ACHN (cell line): Measurements from ENCODE around the gene ARHGAP15.

Experiments
- DNase-seq: peaks from one replicate; pipeline ENCODE4 v3.0.0-alpha.2; 2015
- in situ Hi-C: cut with HindIII; loops from 2 replicates; pipeline ENCODE4 v1.10.0; 2017; ENCODE audit warnings: low sequenced_read_pairs, low pct_ligation_motif_present, low pct_unique_long_range_greater_than_20kb

Gene ARHGAP15

DNA sequence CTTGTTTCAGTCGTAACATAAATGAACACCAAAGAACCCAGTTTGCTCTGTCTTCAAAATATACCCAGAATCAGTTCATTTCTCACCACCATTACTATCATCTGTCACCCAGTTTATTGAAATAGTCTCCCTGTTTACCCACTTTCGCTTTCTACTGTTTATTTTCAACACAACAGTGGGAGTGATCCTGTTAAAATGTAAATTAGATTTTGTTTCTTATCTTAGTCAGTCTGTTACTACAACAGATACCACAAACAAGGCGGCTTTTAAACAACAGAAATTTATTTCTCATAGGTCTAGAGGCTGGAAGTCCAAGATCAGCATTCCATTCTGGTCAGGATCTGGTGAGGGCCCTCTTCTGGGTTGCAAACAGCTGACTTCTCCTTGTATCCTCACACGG, 74.8 kb downstream of the ARHGAP15 start:
- no peak for DNase-seq
- in situ Hi-C loops, result no loop called here

GRCh38 chr2:143205106-143205764, 76.0 kb downstream of the ARHGAP15 start:
- in situ Hi-C loops, result no loop called here
- peak; percentile 27 for DNase-seq

GRCh38 chr2:143209570-143210445, 80.6 kb downstream of the ARHGAP15 start:
- in situ Hi-C loops, result no loop called here
- DNase-seq, result no peak

GRCh38 chr2:143210446-143210819, 81.2 kb downstream of the ARHGAP15 start:
- no peak for DNase-seq
- in situ Hi-C loops, result no loop called here

DNA sequence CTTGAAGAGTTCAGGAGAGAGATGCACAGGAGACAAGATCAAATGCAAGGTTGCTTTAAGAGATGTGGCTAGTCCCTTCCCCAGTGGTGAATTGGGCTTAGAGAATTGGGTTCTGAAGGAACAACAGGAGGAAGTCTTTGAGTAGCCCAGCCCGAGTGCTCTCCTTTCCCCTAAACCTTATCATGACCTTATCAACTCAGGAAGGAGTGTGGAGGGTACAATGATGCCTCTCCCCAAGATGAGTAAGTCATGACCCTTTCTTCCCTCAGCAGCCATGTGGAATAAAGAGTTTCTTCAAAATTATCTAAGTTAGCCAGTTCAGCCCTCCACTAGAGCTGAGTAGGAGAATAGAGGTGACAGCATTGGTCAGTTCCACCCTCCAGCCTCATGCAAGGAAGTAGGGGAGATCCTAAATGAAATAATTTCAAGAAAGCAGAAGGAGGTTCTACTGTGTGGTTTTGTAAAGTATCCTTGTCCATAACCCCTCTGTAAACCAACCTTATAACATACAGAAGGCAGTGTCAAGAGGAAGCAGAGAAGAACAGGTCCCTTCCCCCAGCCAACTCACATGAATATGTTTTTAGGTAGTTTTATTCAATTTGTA, 88.4 kb downstream of the ARHGAP15 start:
- in situ Hi-C loops, result no loop called here
- no peak for DNase-seq

DNA sequence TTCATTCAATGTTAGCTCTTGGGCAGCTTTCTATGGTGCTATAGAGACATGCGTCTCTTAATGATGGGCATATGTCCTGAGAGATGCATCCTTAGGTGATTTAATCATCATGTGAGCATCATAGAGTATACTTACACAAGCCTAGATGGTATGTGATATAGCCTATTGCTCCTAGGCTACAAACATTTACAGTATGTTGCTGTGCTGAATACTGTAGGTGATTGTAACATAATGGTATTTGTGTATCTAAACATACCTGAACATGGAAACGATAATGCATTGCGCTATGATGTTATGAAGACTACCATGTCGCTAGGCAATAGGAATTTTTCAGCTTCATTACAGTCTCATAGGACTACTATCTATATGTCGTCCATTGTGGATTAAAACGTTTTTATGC, 89.4 kb downstream of the ARHGAP15 start:
- in situ Hi-C loops, result no loop called here
- no peak for DNase-seq

GRCh38 chr2:143219266-143219665, 90.0 kb downstream of the ARHGAP15 start:
- in situ Hi-C loops, result no loop called here
- DNase-seq, result no peak

- in situ Hi-C loops, result no loop called here
- DNase-seq, result no peak
These were observed 94.3 kb downstream of the ARHGAP15 start for GRCh38 chr2:143223556-143223955.

- DNase-seq, result no peak
These were observed 96.7 kb downstream of the ARHGAP15 start for GRCh38 chr2:143225931-143226330.

GRCh38 chr2:143226714-143227541, 97.7 kb downstream of the ARHGAP15 start:
- in situ Hi-C loops, result no loop called here
- DNase-seq, result no peak

More at GRCh38 chr2:143225931-143226330, 96.7 kb downstream of the ARHGAP15 start:
- in situ Hi-C loops, result no loop called here

- DNase-seq, result no peak
- in situ Hi-C loops, result no loop called here
These were observed 100.2 kb downstream of the ARHGAP15 start for GRCh38 chr2:143229411-143229810.

- no peak for DNase-seq
- in situ Hi-C loops, result no loop called here
These were observed 100.7 kb downstream of the ARHGAP15 start for GRCh38 chr2:143229952-143230351.

DNA sequence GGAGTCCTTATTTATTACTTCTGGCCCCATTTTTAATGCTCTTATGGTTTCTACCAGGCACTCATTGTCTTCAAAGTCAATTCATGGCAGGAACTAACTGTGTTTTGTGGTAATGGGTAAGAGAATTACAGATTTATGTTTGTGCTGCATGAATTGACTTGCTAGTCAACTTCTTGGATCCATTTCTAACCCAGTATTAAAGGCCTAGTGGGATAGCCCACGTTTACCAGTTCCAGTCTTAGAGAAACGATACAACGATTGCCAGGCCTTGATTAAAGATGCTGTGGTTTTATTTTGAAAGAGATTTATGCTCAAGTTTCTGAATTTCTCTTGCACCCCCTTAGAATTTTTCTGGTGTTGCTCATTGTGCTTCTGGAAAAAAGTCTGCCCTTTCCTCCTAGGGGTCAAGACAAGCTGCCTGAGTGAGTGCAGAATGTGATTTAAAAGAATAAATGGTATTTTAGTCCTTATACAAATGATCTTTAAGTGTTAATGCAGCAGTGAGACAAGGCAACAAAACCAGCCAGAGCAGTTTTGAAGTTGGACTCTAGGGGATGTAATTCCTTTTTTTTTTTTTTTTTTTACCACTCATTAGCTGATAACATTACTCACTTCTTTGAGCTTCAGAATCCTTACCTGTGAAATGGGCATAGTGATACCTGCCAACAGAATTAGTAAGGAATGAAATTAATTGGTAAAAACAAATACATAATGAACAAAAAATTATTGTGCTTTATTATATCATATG, 101.5 kb downstream of the ARHGAP15 start:
- in situ Hi-C loops, result no loop called here
- no peak for DNase-seq

DNA sequence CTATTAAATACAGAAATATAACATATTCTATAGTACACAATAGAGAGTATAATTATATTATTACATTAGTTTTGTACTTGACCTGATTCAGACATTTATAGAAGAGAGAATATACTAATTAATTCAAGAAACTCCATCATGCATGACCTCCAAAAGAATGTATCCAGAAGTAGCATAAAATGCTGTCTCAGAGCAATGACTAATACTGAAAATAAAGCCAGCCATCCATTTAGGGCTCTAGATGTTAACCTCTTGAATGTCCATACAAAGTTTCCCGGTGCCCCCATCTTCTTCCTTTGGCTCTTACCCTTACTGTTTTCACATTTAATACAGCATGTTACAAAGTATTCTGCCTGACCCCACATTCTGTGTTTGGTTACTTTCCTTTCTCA, 102.0 kb downstream of the ARHGAP15 start:
- DNase-seq, result peak; percentile 12
- in situ Hi-C loops, result no loop called here

- in situ Hi-C loops, result no loop called here
- DNase-seq, result no peak
These were observed 108.0 kb downstream of the ARHGAP15 start for GRCh38 chr2:143237146-143237777.

- DNase-seq, result no peak
- in situ Hi-C loops, result no loop called here
These were observed 112.3 kb downstream of the ARHGAP15 start for GRCh38 chr2:143241403-143242088.

GRCh38 chr2:143246246-143246645, 117.0 kb downstream of the ARHGAP15 start:
- in situ Hi-C loops, result no loop called here
- DNase-seq, result no peak
